Uterus (tissue), 4 donors: ENCODE results near the gene PAIP2. TPM values are rescaled to one million over a fixed set of nuclear protein-coding genes. Genes with fewer than 3 reads are reported as not detected.
A peak's percentile ranks its signal among the peaks of the same experiment; 100 is the strongest.

Experiments used
- DNase-seq, 2 donors: peaks; one replicate each; pipeline ENCODE4 v3.0.0-alpha.2; 2019 to 2020
- H3K27ac ChIP-seq, 2 donors: fragments of 200-600 bp; sonication (generic); 1 replicate in 1 of 2; 2 replicates in 1 of 2; pipeline ENCODE4 v1.5.1; 2016 to 2018
- H3K27me3 ChIP-seq, 2 donors: fragments of 200-600 bp; sonication (generic); one replicate each; pipeline ENCODE4 v1.5.1; 2018 to 2019; ENCODE audit warnings: control low read depth in 1 of 2
- H3K36me3 ChIP-seq, 2 donors: fragments of 200-600 bp; sonication (generic); one replicate each; pipeline ENCODE4 v1.5.1; 2019; ENCODE audit warnings: control low read depth in 1 of 2
- H3K4me1 ChIP-seq, 2 donors: fragments of 200-600 bp; sonication (generic); one replicate each; pipeline ENCODE4 v1.5.1; 2018 to 2019; ENCODE audit warnings: control low read depth in 1 of 2
- H3K4me3 ChIP-seq, 2 donors: fragments of 200-600 bp; sonication (generic); 1 replicate in 1 of 2; 2 replicates in 1 of 2; pipeline ENCODE4 v1.5.1; 2018 to 2019; ENCODE audit warnings: mild to moderate bottlenecking in 1 of 2
- H3K9me3 ChIP-seq, 2 donors: fragments of 200-600 bp; sonication (generic); one replicate each; pipeline ENCODE4 v1.5.1; 2019; ENCODE audit warnings: control low read depth in 1 of 2
- CTCF ChIP-seq, 4 experiments: fragments of 200-600 bp in 2 of 4; fragments of 450-650 bp in 2 of 4; sonication (generic) in 2 of 4; IDR thresholded peaks; one replicate each; pipeline ENCODE4 v1.5.1; 2016 to 2019; ENCODE audit warnings: antibody characterized with exemption in 4 of 4, mild to moderate bottlenecking in 2 of 4, moderate library complexity in 1 of 4
- POLR2A ChIP-seq, 2 donors: fragments of 450-650 bp; IDR thresholded peaks; one replicate each; pipeline ENCODE4 v1.6.1; 2016; ENCODE audit warnings: antibody characterized with exemption in 2 of 2, mild to moderate bottlenecking in 1 of 2, moderate library complexity in 1 of 2
- intact Hi-C: fragments of 100-400 bp; cut with DNase I; formaldehyde crosslinking; loops from one replicate; pipeline ENCODE4 v1.15.1; 2023; ENCODE audit warnings: low total_unique reads
- total RNA-seq, 4 donors: library from RNA; depleted of rRNA in 3 of 4; stranded (reverse); fragments of >200 nt in 3 of 4; gene quantifications; one replicate each; pipeline versions ENCODE4 v1.1.0 to v1.2.4, GENCODE V29; 2014 to 2023
- donor health status: DM: yes; HTN: yes; CAD: no.

PAIP2 gene
- total RNA-seq, 4 donors from 2014 or later, result 43.5 to 144 (median 87.7) TPM

GRCh38 chr5:139298242-139298641 is 43.4 kb upstream of the PAIP2 start:
- no peak for DNase-seq
- Histone ChIP-seq H3K27me3 (no peaks in the 10 kb centered on the region), H3K9me3 (no peaks in the 10 kb centered on the region), H3K36me3 (no peaks in the 10 kb centered on the region), H3K4me3 (no peak overlapping the region), H3K4me1 (peaks cover 32 to 40% of the 10 kb centered on the region in 2 donors), H3K27ac (no peak overlapping the region)
- intact Hi-C loops, result no loop called here
- no peak for TF ChIP-seq CTCF (IDR thresholded peaks at IDR 0.05)

- Histone ChIP-seq H3K36me3 (no peaks in the 10 kb centered on the region), H3K4me3 (no peak overlapping the region), H3K27ac (no peak overlapping the region), H3K27me3 (no peaks in the 10 kb centered on the region), H3K9me3 (no peaks in the 10 kb centered on the region), H3K4me1 (peaks cover 40% of the 10 kb centered on the region in 2 donors)
- TF ChIP-seq CTCF (IDR thresholded peaks at IDR 0.05) (no peak), POLR2A (IDR thresholded peaks at IDR 0.05) (no peak)
- intact Hi-C loops, result no loop called here
- no peak for DNase-seq
Observed at GRCh38 chr5:139299486-139299885, 42.2 kb upstream of the PAIP2 start.

DNA sequence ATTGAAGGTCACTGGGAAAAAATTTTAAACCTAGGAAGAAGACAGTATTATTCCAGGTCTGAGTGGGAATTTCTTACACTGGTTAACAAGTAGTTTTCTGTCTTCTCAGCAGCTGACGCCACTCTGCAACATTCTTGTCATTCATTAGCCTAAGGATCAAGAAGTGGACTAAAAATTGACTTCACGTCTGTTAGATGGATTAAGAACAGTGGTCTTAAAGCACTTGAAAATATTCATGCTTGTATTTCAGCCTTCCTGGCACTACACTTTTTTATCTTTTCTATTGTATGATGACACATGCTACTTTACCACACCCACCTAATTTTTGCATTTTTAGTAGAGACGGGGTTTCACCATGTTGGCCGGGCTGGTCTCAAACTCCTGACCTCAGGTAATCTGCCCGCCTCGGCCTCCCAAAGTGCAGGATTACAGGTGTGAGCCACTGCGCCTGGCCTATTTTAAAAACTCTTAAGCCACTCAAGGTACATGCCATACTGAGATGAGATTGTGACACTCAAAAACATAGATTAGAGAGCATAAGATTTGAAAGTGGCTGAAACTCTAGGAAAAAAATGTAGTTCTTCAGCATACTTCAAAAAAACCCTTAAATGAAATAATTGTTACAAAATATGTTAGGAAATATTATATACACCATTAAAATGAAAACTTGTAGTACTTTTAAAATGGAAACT is 39.7 kb upstream of the PAIP2 start:
- no peak for TF ChIP-seq CTCF (IDR thresholded peaks at IDR 0.05)
- no peak for TF ChIP-seq POLR2A (IDR thresholded peaks at IDR 0.05)
- peaks cover 35 to 39% of the 10 kb centered on the region in 2 donors for H3K4me1 ChIP-seq
- no peaks in the 10 kb centered on the region for H3K9me3 ChIP-seq
- no peak for DNase-seq
- no peak overlapping the region for H3K4me3 ChIP-seq
- intact Hi-C loops, result no loop called here
- H3K36me3 ChIP-seq, result no peaks in the 10 kb centered on the region
- H3K27me3 ChIP-seq, result no peaks in the 10 kb centered on the region
- no peak overlapping the region for H3K27ac ChIP-seq

GRCh38 chr5:139304391-139305324 is 37.0 kb upstream of the PAIP2 start:
- peaks cover 21 to 32% of the 10 kb centered on the region in 2 donors for H3K4me1 ChIP-seq
- intact Hi-C loops, result no loop called here
- no peak for DNase-seq
- no peaks in the 10 kb centered on the region for H3K9me3 ChIP-seq
- H3K27me3 ChIP-seq, result no peaks in the 10 kb centered on the region
- H3K27ac ChIP-seq, result peak overlapping the region in 1 of 2 donors; percentile 25
- H3K4me3 ChIP-seq, result peak overlapping the region in 1 of 2 donors; percentile 3
- no peaks in the 10 kb centered on the region for H3K36me3 ChIP-seq
- no peak for TF ChIP-seq CTCF (IDR thresholded peaks at IDR 0.05)
- TF ChIP-seq POLR2A (IDR thresholded peaks at IDR 0.05), result no peak

GRCh38 chr5:139306197-139306596 is 35.5 kb upstream of the PAIP2 start:
- H3K4me3 ChIP-seq, result no peak overlapping the region
- H3K27ac ChIP-seq, result no peak overlapping the region
- intact Hi-C loops, result no loop called here
- no peaks in the 10 kb centered on the region for H3K9me3 ChIP-seq
- H3K4me1 ChIP-seq, result peaks cover 12 to 23% of the 10 kb centered on the region in 2 donors
- no peaks in the 10 kb centered on the region for H3K27me3 ChIP-seq
- no peaks in the 10 kb centered on the region for H3K36me3 ChIP-seq
- TF ChIP-seq POLR2A (IDR thresholded peaks at IDR 0.05), result no peak
- no peak for TF ChIP-seq CTCF (IDR thresholded peaks at IDR 0.05)
- DNase-seq, result no peak
